IPS-18c (cell line): ENCODE measurements around the gene B3GNT9.
"Not testable (repeated sequence)": the region's sequence is repeated elsewhere in the genome, so short reads cannot be mapped to it uniquely, and the experiment has no call there.

Experiments used
- H3K4me3 ChIP-seq: 2 replicates; pipeline ENCODE4 v1.7.0; 2013; ENCODE audit warnings: low read depth, mild to moderate bottlenecking, low read length, moderate library complexity; ENCODE audit not compliant: insufficient read depth
- H3K9me3 ChIP-seq: one replicate; pipeline ENCODE4 v1.6.1; 2013; ENCODE audit warnings: mild to moderate bottlenecking, low read length, moderate library complexity; ENCODE audit not compliant: control insufficient read depth, insufficient read depth

B3GNT9 gene

GRCh38 chr16:67146523-67147357, 4.1 kb downstream of the B3GNT9 start:
- H3K4me3 ChIP-seq, result no peak overlapping the region
- H3K9me3 ChIP-seq, result peaks cover 2% of the 10 kb centered on the region

- H3K4me3 ChIP-seq, result no peak overlapping the region
- peaks cover 2% of the 10 kb centered on the region for H3K9me3 ChIP-seq
These were observed 5.1 kb downstream of the B3GNT9 start for GRCh38 chr16:67145746-67146145.

- Histone ChIP-seq H3K4me3 (no peak overlapping the region), H3K9me3 (peaks cover 2% of the 10 kb centered on the region)
These were observed 5.9 kb downstream of the B3GNT9 start for GRCh38 chr16:67144943-67145342.

GRCh38 chr16:67142342-67142741, 8.5 kb downstream of the B3GNT9 start:
- H3K9me3 ChIP-seq, result no peaks in the 10 kb centered on the region
- H3K4me3 ChIP-seq, result no peak overlapping the region

- Histone ChIP-seq H3K9me3 (no peaks in the 10 kb centered on the region), H3K4me3 (no peak overlapping the region)
These were observed 9.4 kb downstream of the B3GNT9 start for GRCh38 chr16:67141391-67141790.

- Histone ChIP-seq H3K9me3 (no peaks in the 10 kb centered on the region), H3K4me3 (no peak overlapping the region)
These were observed 13.2 kb downstream of the B3GNT9 start for GRCh38 chr16:67137605-67138004.

- Histone ChIP-seq H3K9me3 (no peaks in the 10 kb centered on the region), H3K4me3 (no peak overlapping the region)
These were observed 21.4 kb downstream of the B3GNT9 start for GRCh38 chr16:67129422-67129821.

GRCh38 chr16:67128887-67129286, 21.9 kb downstream of the B3GNT9 start:
- no peak overlapping the region for H3K4me3 ChIP-seq
- H3K9me3 ChIP-seq, result no peaks in the 10 kb centered on the region

GRCh38 chr16:67128417-67128816, 22.4 kb downstream of the B3GNT9 start:
- Histone ChIP-seq H3K9me3 (no peaks in the 10 kb centered on the region), H3K4me3 (no peak overlapping the region)

GRCh38 chr16:67122799-67123198, 28.0 kb downstream of the B3GNT9 start:
- not testable (repeated sequence) for H3K9me3 ChIP-seq, H3K4me3 ChIP-seq

- no peak overlapping the region for H3K4me3 ChIP-seq
- H3K9me3 ChIP-seq, result no peaks in the 10 kb centered on the region
These were observed 30.8 kb downstream of the B3GNT9 start for GRCh38 chr16:67120025-67120424.

- Histone ChIP-seq H3K4me3 (no peak overlapping the region), H3K9me3 (no peaks in the 10 kb centered on the region)
These were observed 33.1 kb downstream of the B3GNT9 start for GRCh38 chr16:67117716-67118115.

GRCh38 chr16:67116388-67117311, 34.1 kb downstream of the B3GNT9 start:
- no peak overlapping the region for H3K4me3 ChIP-seq
- H3K9me3 ChIP-seq, result no peaks in the 10 kb centered on the region

GRCh38 chr16:67115639-67116038, 35.2 kb downstream of the B3GNT9 start:
- H3K4me3 ChIP-seq, result no peak overlapping the region
- H3K9me3 ChIP-seq, result no peaks in the 10 kb centered on the region

- no peaks in the 10 kb centered on the region for H3K9me3 ChIP-seq
- no peak overlapping the region for H3K4me3 ChIP-seq
These were observed 36.0 kb downstream of the B3GNT9 start for GRCh38 chr16:67114793-67115192.

- Histone ChIP-seq H3K4me3 (no peak overlapping the region), H3K9me3 (no peaks in the 10 kb centered on the region)
These were observed 38.0 kb downstream of the B3GNT9 start for GRCh38 chr16:67112591-67113399.

GRCh38 chr16:67111951-67112444, 38.8 kb downstream of the B3GNT9 start:
- H3K9me3 ChIP-seq, result no peaks in the 10 kb centered on the region

More at GRCh38 chr16:67111951-67112444, 38.8 kb downstream of the B3GNT9 start:
- no peak overlapping the region for H3K4me3 ChIP-seq
